Tibial artery (tissue), 4 donors: Measurements from ENCODE around the gene FAM171A1.

Source experiments
- DNase-seq, 2 donors: peaks; one replicate each; pipeline ENCODE4 v3.0.0-alpha.2; 2019
- H3K27ac ChIP-seq, 2 donors: fragments of 200-600 bp; sonication (generic) in 1 of 2; 1 replicate in 1 of 2; 2 replicates in 1 of 2; pipeline ENCODE4 v1.5.1; 2018 to 2019; ENCODE audit warnings: mild to moderate bottlenecking in 1 of 2
- H3K27me3 ChIP-seq, 2 donors: fragments of 200-600 bp; sonication (generic) in 1 of 2; one replicate each; pipeline versions ENCODE4 v1.5.1 to v1.6.0; 2016 to 2019
- H3K36me3 ChIP-seq, 3 donors: fragments of 200-600 bp; sonication (generic) in 2 of 3; one replicate each; pipeline ENCODE4 v1.5.1; 2016 to 2019; ENCODE audit warnings: mild to moderate bottlenecking in 2 of 3
- H3K4me1 ChIP-seq, 4 donors: fragments of 200-600 bp; sonication (generic) in 2 of 4; 1 replicate in 3 of 4; 2 replicates in 1 of 4; pipeline ENCODE4 v1.5.1; 2016 to 2019
- H3K4me3 ChIP-seq, 2 donors: fragments of 200-600 bp; sonication (generic) in 1 of 2; 1 replicate in 1 of 2; 2 replicates in 1 of 2; pipeline ENCODE4 v1.5.1; 2018 to 2019; ENCODE audit warnings: mild to moderate bottlenecking in 2 of 2
- H3K9me3 ChIP-seq, 3 donors: fragments of 200-600 bp; sonication (generic) in 1 of 3; one replicate each; pipeline ENCODE4 v1.5.1; 2016 to 2019
- intact Hi-C: fragments of 100-400 bp; cut with DNase I; formaldehyde crosslinking; loops from one replicate; pipeline ENCODE4 v1.15.0; 2023; ENCODE audit warnings: low total_unique reads
- TF ChIP-seq, protein P1 (sequence below), 2 experiments: fragments of 200-600 bp in 1 of 2; fragments of 450-650 bp in 1 of 2; IDR thresholded peaks; one replicate each; pipeline ENCODE4 v1.5.1; 2017 to 2019; ENCODE audit warnings: antibody characterized with exemption in 2 of 2, mild to moderate bottlenecking in 1 of 2, moderate library complexity in 1 of 2

FAM171A1 gene

DNA sequence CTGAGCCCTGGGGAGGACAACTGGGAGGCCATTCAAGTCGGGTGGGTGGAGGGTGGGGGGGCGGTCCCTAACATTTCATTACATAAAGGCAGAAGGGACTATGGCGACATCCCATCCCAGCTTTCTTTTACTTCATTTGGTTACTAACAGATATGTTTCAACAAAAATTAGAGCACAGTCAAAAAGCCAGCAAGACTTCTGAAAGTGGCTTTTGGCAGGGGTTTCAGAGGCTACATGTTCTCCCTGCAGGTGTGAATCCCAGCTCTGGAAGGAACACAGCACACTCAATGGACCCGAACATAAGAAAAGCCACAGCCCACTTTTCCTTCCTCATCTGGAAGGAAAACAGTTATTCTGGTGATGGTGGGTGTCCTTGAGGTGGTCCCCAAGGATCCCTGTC is 7.1 kb downstream of the FAM171A1 start:
- TF ChIP-seq, protein P1, sequence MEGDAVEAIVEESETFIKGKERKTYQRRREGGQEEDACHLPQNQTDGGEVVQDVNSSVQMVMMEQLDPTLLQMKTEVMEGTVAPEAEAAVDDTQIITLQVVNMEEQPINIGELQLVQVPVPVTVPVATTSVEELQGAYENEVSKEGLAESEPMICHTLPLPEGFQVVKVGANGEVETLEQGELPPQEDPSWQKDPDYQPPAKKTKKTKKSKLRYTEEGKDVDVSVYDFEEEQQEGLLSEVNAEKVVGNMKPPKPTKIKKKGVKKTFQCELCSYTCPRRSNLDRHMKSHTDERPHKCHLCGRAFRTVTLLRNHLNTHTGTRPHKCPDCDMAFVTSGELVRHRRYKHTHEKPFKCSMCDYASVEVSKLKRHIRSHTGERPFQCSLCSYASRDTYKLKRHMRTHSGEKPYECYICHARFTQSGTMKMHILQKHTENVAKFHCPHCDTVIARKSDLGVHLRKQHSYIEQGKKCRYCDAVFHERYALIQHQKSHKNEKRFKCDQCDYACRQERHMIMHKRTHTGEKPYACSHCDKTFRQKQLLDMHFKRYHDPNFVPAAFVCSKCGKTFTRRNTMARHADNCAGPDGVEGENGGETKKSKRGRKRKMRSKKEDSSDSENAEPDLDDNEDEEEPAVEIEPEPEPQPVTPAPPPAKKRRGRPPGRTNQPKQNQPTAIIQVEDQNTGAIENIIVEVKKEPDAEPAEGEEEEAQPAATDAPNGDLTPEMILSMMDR (IDR thresholded peaks at IDR 0.05) = no peak
- H3K27me3 ChIP-seq = no peaks in the 10 kb centered on the region
- no peaks in the 10 kb centered on the region for H3K36me3 ChIP-seq
- intact Hi-C loops = no loop called here
- H3K4me3 ChIP-seq = no peak overlapping the region
- DNase-seq = no peak
- H3K4me1 ChIP-seq = no peaks in the 10 kb centered on the region
- no peak overlapping the region for H3K27ac ChIP-seq
- H3K9me3 ChIP-seq = no peaks in the 10 kb centered on the region

- H3K9me3 ChIP-seq = no peaks in the 10 kb centered on the region
- H3K36me3 ChIP-seq = no peaks in the 10 kb centered on the region
- TF ChIP-seq, protein P1 (IDR thresholded peaks at IDR 0.05) = no peak
- no peak overlapping the region for H3K4me3 ChIP-seq
- DNase-seq = no peak
- intact Hi-C loops = no loop called here
- H3K27ac ChIP-seq = no peak overlapping the region
- no peaks in the 10 kb centered on the region for H3K27me3 ChIP-seq
- H3K4me1 ChIP-seq = no peaks in the 10 kb centered on the region
Observed at GRCh38 chr10:15363031-15363430, 8.1 kb downstream of the FAM171A1 start.

DNA sequence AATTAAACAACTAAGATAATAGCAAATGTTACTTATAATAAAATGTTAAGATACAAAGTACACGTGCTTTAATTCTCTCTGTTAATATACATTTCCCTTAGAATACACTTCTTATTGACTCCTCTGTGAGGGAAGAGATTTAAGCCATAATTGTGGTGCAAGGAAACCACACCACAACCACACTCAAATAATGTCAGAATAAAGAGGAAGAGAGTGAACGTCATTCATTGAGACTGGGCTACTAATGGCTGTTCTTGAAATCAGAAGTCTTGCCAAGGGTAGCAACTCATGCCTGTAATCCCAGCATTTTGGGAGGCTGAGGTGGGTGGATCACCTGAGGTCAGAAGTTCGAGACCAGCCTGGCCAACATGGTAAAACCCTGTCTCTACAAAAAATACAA is 10.0 kb downstream of the FAM171A1 start:
- intact Hi-C loops = no loop called here
- no peaks in the 10 kb centered on the region for H3K27me3 ChIP-seq
- no peak overlapping the region for H3K27ac ChIP-seq
- DNase-seq = no peak
- H3K36me3 ChIP-seq = no peaks in the 10 kb centered on the region
- H3K9me3 ChIP-seq = no peaks in the 10 kb centered on the region
- no peaks in the 10 kb centered on the region for H3K4me1 ChIP-seq
- H3K4me3 ChIP-seq = no peak overlapping the region
- TF ChIP-seq, protein P1 (IDR thresholded peaks at IDR 0.05) = no peak

DNA sequence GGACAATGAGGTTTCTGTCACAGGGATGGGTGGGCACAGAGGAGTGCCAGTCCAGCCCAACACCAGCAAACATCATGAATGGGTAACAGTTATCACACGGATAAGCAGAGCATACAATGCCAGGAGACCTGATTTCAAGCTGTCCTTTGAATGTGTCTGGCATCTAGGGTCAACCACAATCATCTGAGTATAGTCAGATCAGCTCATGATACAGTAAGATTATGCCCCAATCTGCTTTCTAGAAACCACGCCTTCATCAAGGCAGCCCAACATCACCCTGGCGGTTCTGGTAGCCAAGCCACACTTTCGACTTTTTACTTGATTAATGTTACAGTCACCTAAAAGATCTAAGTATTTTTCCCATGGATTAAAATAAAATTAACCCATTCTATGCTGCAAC is 10.5 kb downstream of the FAM171A1 start:
- no peaks in the 10 kb centered on the region for H3K36me3 ChIP-seq
- H3K27ac ChIP-seq = no peak overlapping the region
- intact Hi-C loops = no loop called here
- H3K9me3 ChIP-seq = no peaks in the 10 kb centered on the region
- no peak overlapping the region for H3K4me3 ChIP-seq
- H3K27me3 ChIP-seq = no peaks in the 10 kb centered on the region
- no peaks in the 10 kb centered on the region for H3K4me1 ChIP-seq
- TF ChIP-seq, protein P1 (IDR thresholded peaks at IDR 0.05) = no peak
- no peak for DNase-seq

DNA sequence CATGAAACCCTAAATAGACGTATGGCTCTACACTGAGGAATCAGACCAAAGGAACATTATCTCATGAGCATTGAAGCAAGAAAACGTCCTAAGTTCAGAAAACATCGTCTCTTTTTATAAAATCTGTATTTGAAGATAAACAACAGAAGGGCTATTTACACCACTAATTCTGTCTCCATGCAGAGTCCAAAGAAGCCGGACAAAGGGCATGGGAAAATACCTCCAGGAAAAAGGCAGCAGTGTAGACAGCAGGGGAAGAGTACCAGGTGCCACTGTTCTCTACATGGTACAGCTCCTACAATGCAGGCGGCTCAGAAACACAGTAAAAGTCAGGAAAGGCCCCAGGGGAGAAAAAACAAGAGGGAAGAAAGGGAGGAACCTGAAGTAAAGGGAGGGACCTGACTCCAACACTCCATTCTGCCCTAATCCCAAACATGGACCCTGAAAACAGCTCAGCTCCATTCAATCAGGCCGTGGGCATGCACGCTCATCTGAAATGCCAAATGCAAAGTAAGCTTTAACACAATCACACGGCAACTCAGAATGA is 17.5 kb downstream of the FAM171A1 start:
- no peaks in the 10 kb centered on the region for H3K9me3 ChIP-seq
- DNase-seq = no peak
- H3K27me3 ChIP-seq = no peaks in the 10 kb centered on the region
- no peaks in the 10 kb centered on the region for H3K36me3 ChIP-seq
- intact Hi-C loops = no loop called here
- no peak overlapping the region for H3K27ac ChIP-seq
- no peak overlapping the region for H3K4me3 ChIP-seq
- TF ChIP-seq, protein P1 (IDR thresholded peaks at IDR 0.05) = no peak
- peaks cover 0 to 3% (median under 1%) of the 10 kb centered on the region in 4 donors for H3K4me1 ChIP-seq

DNA sequence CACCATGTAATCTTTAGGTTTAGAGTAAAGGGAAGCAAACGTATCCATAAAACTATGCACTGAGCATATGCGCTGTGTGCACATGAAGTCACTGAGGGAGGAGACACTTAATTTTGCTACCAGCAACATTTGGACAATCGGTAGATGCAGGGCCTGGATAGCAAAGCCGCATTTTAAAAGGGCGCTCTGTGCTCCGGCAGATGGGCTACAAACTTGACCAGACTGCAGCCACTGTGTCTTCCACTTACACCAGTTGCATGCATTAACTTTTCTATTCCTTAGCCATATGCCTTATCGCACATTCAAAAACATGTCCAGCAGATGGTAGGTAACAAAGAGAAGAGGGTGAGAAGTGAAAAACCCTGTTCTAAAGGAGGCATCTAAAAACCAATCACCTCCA is 18.3 kb downstream of the FAM171A1 start:
- no peak overlapping the region for H3K4me3 ChIP-seq

More for the DNA sequence above, 18.3 kb downstream of the FAM171A1 start:
- Histone ChIP-seq H3K9me3 (no peaks in the 10 kb centered on the region), H3K4me1 (peaks cover 0 to 6% (median 1%) of the 10 kb centered on the region in 4 donors), H3K27ac (no peak overlapping the region), H3K27me3 (no peaks in the 10 kb centered on the region), H3K36me3 (no peaks in the 10 kb centered on the region)
- intact Hi-C loops = no loop called here
- no peak for DNase-seq
- TF ChIP-seq, protein P1 (IDR thresholded peaks at IDR 0.05) = no peak
